ENCODE results near the gene GSTT2B. TPM values are rescaled to one million over a fixed set of nuclear protein-coding genes. Genes with fewer than 3 reads are reported as not detected.
A peak's percentile ranks its signal among the peaks of the same experiment; 100 is the strongest.
"Not testable (repeated sequence)": the region's sequence is repeated elsewhere in the genome, so short reads cannot be mapped to it uniquely, and the experiment has no call there.

The GSTT2B gene
- total RNA-seq, 1 donor: 4.9 TPM

GRCh38 chr22:23970816-23971486 is 10.0 kb upstream of the GSTT2B start:
- no peak overlapping the region for H3K4me3 ChIP-seq (ENCODE audit: low read depth, low read length)
- DNase-seq (ENCODE audit: low read depth): no peak
- TF ChIP-seq CTCF (IDR thresholded peaks at IDR 0.05; ENCODE audit: insufficient read depth, low read length): no peak

- DNase-seq (ENCODE audit: low read depth): no peak
- TF ChIP-seq CTCF (IDR thresholded peaks at IDR 0.05; ENCODE audit: insufficient read depth, low read length): no peak
- no peak overlapping the region for H3K4me3 ChIP-seq (ENCODE audit: low read depth, low read length)
Measured at GRCh38 chr22:23970201-23970641, 9.2 kb upstream of the GSTT2B start.

GRCh38 chr22:23969071-23969470 is 8.1 kb upstream of the GSTT2B start:
- TF ChIP-seq CTCF (IDR thresholded peaks at IDR 0.05; ENCODE audit: insufficient read depth, low read length): no peak
- H3K4me3 ChIP-seq (ENCODE audit: low read depth, low read length): no peak overlapping the region
- no peak for DNase-seq (ENCODE audit: low read depth)

- not testable (repeated sequence) for H3K4me3 ChIP-seq (ENCODE audit: low read depth, low read length); DNase-seq (ENCODE audit: low read depth)
Measured at GRCh38 chr22:23966568-23966967, 5.6 kb upstream of the GSTT2B start, which contains the start of gene DDTL. Gene DDTL, plus strand, starts transcription at chr22:23966888. Its CDS starts 27 bp downstream, at chr22:23966915.

GRCh38 chr22:23966094-23966493 is 5.1 kb upstream of the GSTT2B start:
- not testable (repeated sequence) for H3K4me3 ChIP-seq (ENCODE audit: low read depth, low read length); DNase-seq (ENCODE audit: low read depth)

- peak; percentile 78 for DNase-seq (ENCODE audit: low read depth)
- H3K4me3 ChIP-seq (ENCODE audit: low read depth, low read length): not testable (repeated sequence)
- TF ChIP-seq CTCF (IDR thresholded peaks at IDR 0.05; ENCODE audit: insufficient read depth, low read length): peak; percentile 79
Measured at GRCh38 chr22:23956301-23956900, 4.6 kb downstream of the GSTT2B start.

- H3K4me3 ChIP-seq (ENCODE audit: low read depth, low read length); DNase-seq (ENCODE audit: low read depth): not testable (repeated sequence)
Measured at GRCh38 chr22:23955886-23956285, 5.1 kb downstream of the GSTT2B start.

GRCh38 chr22:23954991-23955305 is 6.0 kb downstream of the GSTT2B start:
- not testable (repeated sequence) for DNase-seq (ENCODE audit: low read depth); H3K4me3 ChIP-seq (ENCODE audit: low read depth, low read length)

- not testable (repeated sequence) for H3K4me3 ChIP-seq (ENCODE audit: low read depth, low read length); DNase-seq (ENCODE audit: low read depth)
Measured at GRCh38 chr22:23954193-23954990, 6.6 kb downstream of the GSTT2B start.

GRCh38 chr22:23953485-23953884 is 7.5 kb downstream of the GSTT2B start:
- not testable (repeated sequence) for H3K4me3 ChIP-seq (ENCODE audit: low read depth, low read length); DNase-seq (ENCODE audit: low read depth)

GRCh38 chr22:23952794-23953405 is 8.1 kb downstream of the GSTT2B start:
- DNase-seq (ENCODE audit: low read depth); H3K4me3 ChIP-seq (ENCODE audit: low read depth, low read length): not testable (repeated sequence)

GRCh38 chr22:23951383-23951782 is 9.6 kb downstream of the GSTT2B start:
- peak; percentile 31 for DNase-seq (ENCODE audit: low read depth)
- not testable (repeated sequence) for H3K4me3 ChIP-seq (ENCODE audit: low read depth, low read length)

GRCh38 chr22:23949764-23950163 is 11.2 kb downstream of the GSTT2B start:
- not testable (repeated sequence) for H3K4me3 ChIP-seq (ENCODE audit: low read depth, low read length); DNase-seq (ENCODE audit: low read depth)

Measured in fibroblast of the aortic adventitia (primary cell).